Measurements from ENCODE around the gene PTPRO. TPM values are rescaled to one million over a fixed set of nuclear protein-coding genes. Genes with fewer than 3 reads are reported as not detected.

PTPRO gene
- total RNA-seq, 2 donors from 2014 or later = 1.3 to 2.6 TPM

- intact Hi-C loops (cut with DNase I) = no loop called here
- no peaks in the 10 kb centered on the region for H3K4me1 ChIP-seq
- no peak overlapping the region for H3K27ac ChIP-seq
- no peaks in the 10 kb centered on the region for H3K36me3 ChIP-seq (replicated peaks in 1 of 2; ENCODE audit: insufficient read depth in 1 of 2, low read depth in 2 of 2)
- TF ChIP-seq CTCF (IDR thresholded peaks at IDR 0.05) = no peak
- no peak for TF ChIP-seq POLR2A (IDR thresholded peaks at IDR 0.05)
- H3K27me3 ChIP-seq = no peaks in the 10 kb centered on the region
- 49 to 65% methylated on average over 4 of the region's 4 CpGs for WGBS, 2 donors
- H3K4me3 ChIP-seq = no peak overlapping the region
- H3K9me3 ChIP-seq = no peaks in the 10 kb centered on the region
- DNase-seq (no peak), ATAC-seq (no peak)
Observed at GRCh38 chr12:15515010-15515409, 192.7 kb downstream of the PTPRO start.

- no peak for ATAC-seq
- intact Hi-C loops (cut with DNase I) = no loop called here
- no peak for DNase-seq
- TF ChIP-seq CTCF (IDR thresholded peaks at IDR 0.05) (no peak), POLR2A (IDR thresholded peaks at IDR 0.05) (no peak)
- H3K36me3 ChIP-seq (replicated peaks in 1 of 2; ENCODE audit: insufficient read depth in 1 of 2, low read depth in 2 of 2) = no peaks in the 10 kb centered on the region
- no peaks in the 10 kb centered on the region for H3K4me1 ChIP-seq
- no peak overlapping the region for H3K27ac ChIP-seq
- H3K4me3 ChIP-seq = no peak overlapping the region
- no peaks in the 10 kb centered on the region for H3K27me3 ChIP-seq
- H3K9me3 ChIP-seq = no peaks in the 10 kb centered on the region
- WGBS, 2 donors = 47 to 50% methylated on average over 2 of the region's 2 CpGs
Observed at GRCh38 chr12:15520083-15520482, 197.8 kb downstream of the PTPRO start.

- TF ChIP-seq POLR2A (IDR thresholded peaks at IDR 0.05) (no peak), CTCF (IDR thresholded peaks at IDR 0.05) (no peak)
- H3K27ac ChIP-seq = no peak overlapping the region
- no peaks in the 10 kb centered on the region for H3K4me1 ChIP-seq
- ATAC-seq (no peak), DNase-seq (no peak)
- no peaks in the 10 kb centered on the region for H3K36me3 ChIP-seq (replicated peaks in 1 of 2; ENCODE audit: insufficient read depth in 1 of 2, low read depth in 2 of 2)
- WGBS, 2 donors = 26 to 30% methylated on average over 6 of the region's 6 CpGs
- no peaks in the 10 kb centered on the region for H3K9me3 ChIP-seq
- intact Hi-C loops (cut with DNase I) = no loop called here
- no peak overlapping the region for H3K4me3 ChIP-seq
- no peaks in the 10 kb centered on the region for H3K27me3 ChIP-seq
Observed at GRCh38 chr12:15520844-15521243, 198.5 kb downstream of the PTPRO start.

- Histone ChIP-seq H3K4me3 (no peak overlapping the region), H3K4me1 (no peaks in the 10 kb centered on the region), H3K36me3 (replicated peaks in 1 of 2; ENCODE audit: insufficient read depth in 1 of 2, low read depth in 2 of 2) (no peaks in the 10 kb centered on the region), H3K27me3 (no peaks in the 10 kb centered on the region), H3K9me3 (no peaks in the 10 kb centered on the region), H3K27ac (no peak overlapping the region)
- TF ChIP-seq CTCF (IDR thresholded peaks at IDR 0.05) = peak in 5 of 7 experiments; percentile 38 to 66 (median 65)
- no peak for TF ChIP-seq POLR2A (IDR thresholded peaks at IDR 0.05)
- DNase-seq (peak in 1 of 4 donors; percentile 25), ATAC-seq (peak; percentile 45)
- WGBS, 2 donors = 10 to 17% methylated on average over 3 of the region's 3 CpGs
- intact Hi-C loops (cut with DNase I) = no loop called here
Observed at GRCh38 chr12:15522574-15523187, 200.4 kb downstream of the PTPRO start.

GRCh38 chr12:15525441-15525840 is 203.1 kb downstream of the PTPRO start:
- DNase-seq (no peak), ATAC-seq (no peak)
- H3K4me3 ChIP-seq = no peak overlapping the region
- H3K36me3 ChIP-seq (replicated peaks in 1 of 2; ENCODE audit: insufficient read depth in 1 of 2, low read depth in 2 of 2) = no peaks in the 10 kb centered on the region
- 18 to 44% methylated on average over 2 of the region's 2 CpGs for WGBS, 2 donors
- H3K27me3 ChIP-seq = no peaks in the 10 kb centered on the region
- TF ChIP-seq POLR2A (IDR thresholded peaks at IDR 0.05) (no peak), CTCF (IDR thresholded peaks at IDR 0.05) (no peak)
- H3K27ac ChIP-seq = no peak overlapping the region
- no peaks in the 10 kb centered on the region for H3K9me3 ChIP-seq
- intact Hi-C loops (cut with DNase I) = no loop called here
- no peaks in the 10 kb centered on the region for H3K4me1 ChIP-seq

Measured in body of pancreas (tissue), 4 donors.